ENCODE measurements around the gene UACA.
"Not testable (repeated sequence)": the region's sequence is repeated elsewhere in the genome, so short reads cannot be mapped to it uniquely, and the experiment has no call there.

Gene UACA

DNA sequence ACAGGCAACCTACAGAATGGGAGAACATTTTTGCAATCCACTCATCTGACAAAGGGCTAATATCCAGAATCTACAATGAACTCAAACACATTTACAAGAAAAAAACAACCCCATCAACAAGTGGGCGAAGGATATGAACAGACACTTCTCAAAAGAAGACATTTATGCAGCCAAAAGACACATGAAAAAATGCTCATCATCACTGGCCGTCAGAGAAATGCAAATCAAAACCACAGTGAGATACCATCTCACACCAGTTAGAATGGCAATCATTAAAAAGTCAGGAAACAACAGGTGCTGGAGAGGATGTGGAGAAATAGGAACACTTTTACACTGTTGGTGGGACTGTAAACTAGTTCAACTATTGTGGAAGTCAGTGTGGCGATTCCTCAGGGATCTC is 100.3 kb downstream of the UACA start:
- DNase-seq (ENCODE audit: low spot score), result not testable (repeated sequence)

- DNase-seq (ENCODE audit: low spot score), result no peak
Observed at GRCh38 chr15:70659662-70660061, 103.7 kb downstream of the UACA start.

- no peak for DNase-seq (ENCODE audit: low spot score)
Observed at GRCh38 chr15:70658641-70659040, 104.7 kb downstream of the UACA start.

GRCh38 chr15:70653426-70653825 is 109.9 kb downstream of the UACA start:
- DNase-seq (ENCODE audit: low spot score), result no peak

- DNase-seq (ENCODE audit: low spot score), result no peak
Observed at GRCh38 chr15:70652341-70652740, 111.0 kb downstream of the UACA start.

GRCh38 chr15:70651303-70651845 is 112.0 kb downstream of the UACA start:
- no peak for DNase-seq (ENCODE audit: low spot score)

- no peak for DNase-seq (ENCODE audit: low spot score)
Observed at GRCh38 chr15:70650567-70651302, 112.6 kb downstream of the UACA start.

- DNase-seq (ENCODE audit: low spot score), result no peak
Observed at GRCh38 chr15:70647396-70647795, 116.0 kb downstream of the UACA start.

DNA sequence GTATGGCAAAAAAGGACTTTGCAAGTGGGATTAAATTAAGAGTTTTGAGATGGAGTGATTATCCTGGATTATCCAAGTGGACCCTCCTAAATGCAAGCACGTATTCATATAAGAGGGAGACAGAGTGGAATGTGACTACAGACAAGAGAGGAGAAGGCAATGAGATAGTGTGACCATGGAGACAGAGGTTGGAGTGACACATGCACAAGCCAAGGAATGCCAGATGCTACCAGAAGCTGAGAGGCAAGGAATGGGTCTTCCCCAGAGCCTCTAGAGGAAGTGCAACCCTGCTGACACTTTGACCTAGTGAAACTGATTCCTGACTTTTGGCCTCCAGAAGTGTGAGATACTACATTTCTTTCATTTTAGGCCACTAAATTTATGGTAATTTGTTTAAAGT is 117.2 kb downstream of the UACA start:
- no peak for DNase-seq (ENCODE audit: low spot score)

DNA sequence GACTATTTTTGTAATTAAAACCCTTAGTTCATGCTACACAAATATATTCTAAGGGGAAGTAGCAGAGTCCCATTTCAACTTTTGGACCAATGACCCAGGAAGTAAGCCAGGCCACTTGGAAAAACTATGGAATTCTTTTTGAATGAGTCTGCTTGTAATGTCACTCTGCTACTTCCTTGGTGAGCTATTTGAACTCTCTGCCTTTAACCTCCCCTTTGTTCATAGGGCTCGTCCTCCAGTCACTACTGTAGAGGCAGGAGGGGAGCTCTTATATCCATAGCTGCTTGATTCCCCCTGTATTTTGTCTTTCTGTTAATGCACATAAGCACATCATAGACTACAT is 119.6 kb downstream of the UACA start:
- no peak for DNase-seq (ENCODE audit: low spot score)

- DNase-seq (ENCODE audit: low spot score), result no peak
Observed at GRCh38 chr15:70643106-70643782, 120.1 kb downstream of the UACA start.

DNA sequence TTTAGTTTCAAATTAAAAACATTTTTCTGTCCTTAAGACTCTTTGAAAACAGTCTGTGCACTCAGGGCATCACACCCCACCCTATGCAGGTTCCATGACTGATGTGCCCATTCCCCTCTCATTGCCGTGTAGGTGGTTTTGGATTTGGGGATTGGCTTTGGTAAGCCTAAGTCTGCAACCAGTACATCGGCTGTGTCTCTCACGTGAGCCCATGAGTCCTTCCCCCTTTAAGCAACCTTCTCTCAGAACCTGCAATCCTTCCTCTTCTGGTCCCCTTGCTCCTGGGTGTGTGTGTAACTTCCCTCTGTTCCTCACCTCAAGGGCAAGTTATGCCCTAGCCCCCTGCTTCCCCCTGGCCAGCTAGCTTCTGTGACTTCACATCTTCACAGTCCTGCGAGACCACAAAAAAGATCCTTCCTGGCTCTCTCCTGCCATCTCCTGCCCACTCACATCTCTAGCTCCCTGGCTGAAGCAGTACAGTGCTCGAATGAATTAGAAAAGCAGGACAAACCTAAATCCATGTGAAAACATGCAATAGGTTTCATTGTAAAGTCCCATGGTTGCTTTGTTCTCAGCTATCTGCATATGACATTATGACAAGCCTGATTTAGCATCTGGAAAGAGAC is 126.7 kb downstream of the UACA start:
- DNase-seq (ENCODE audit: low spot score), result peak; percentile 48

- no peak for DNase-seq (ENCODE audit: low spot score)
Observed at GRCh38 chr15:70635895-70636294, 127.5 kb downstream of the UACA start.

DNA sequence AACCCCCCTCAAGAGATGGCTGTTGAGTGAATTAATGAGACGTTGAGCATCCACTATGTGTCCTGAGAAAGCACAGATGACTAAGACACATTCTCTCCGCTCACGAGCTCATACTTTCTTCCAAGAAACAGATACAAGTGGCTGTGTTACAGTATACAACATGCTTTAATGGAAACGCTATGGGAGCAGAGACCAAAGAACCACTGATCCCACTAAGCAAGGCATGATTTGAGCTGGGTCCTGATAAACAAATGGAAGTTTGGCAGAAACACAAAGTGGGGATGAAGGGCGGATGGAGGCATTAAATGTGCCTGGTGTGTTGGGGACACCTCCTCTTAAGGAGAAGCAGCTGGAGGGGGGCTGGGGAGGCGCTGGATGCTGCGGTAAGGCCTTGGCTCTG is 129.4 kb downstream of the UACA start:
- no peak for DNase-seq (ENCODE audit: low spot score)

DNA sequence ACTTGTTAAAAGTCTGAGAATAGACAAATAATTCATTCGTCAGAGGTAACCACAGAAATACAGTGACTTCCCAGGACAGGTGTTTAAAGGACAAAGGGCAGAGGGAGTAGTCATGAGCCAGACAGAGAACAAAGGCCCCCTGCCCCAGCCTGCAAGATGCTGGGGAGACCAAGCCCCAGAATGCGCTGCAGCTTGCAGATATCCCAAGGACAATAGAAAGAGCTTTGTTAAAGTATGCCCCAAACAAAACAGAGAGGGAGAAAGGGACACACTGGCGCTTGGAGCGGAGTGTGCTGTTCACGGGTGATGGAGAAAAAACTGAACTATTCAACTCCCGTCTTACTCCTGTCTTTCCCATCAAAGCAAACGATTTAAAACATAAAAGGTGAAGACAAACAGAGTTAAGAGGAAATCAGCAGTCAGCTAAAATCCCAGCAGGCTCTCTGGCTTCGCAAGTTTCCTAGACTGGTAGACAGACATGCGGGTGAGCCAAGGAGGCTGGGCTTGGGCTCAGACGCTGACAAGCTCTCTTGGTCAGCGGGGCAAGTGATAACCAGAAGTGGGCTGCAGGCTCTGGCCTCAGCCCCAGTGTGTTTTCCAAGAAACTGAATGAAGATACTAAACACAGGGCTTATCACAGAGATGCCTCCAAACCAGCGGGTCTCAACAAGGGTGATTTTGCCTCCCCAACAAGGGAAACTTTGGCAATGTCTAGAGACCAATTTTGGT is 130.1 kb downstream of the UACA start:
- DNase-seq (ENCODE audit: low spot score), result no peak

DNA sequence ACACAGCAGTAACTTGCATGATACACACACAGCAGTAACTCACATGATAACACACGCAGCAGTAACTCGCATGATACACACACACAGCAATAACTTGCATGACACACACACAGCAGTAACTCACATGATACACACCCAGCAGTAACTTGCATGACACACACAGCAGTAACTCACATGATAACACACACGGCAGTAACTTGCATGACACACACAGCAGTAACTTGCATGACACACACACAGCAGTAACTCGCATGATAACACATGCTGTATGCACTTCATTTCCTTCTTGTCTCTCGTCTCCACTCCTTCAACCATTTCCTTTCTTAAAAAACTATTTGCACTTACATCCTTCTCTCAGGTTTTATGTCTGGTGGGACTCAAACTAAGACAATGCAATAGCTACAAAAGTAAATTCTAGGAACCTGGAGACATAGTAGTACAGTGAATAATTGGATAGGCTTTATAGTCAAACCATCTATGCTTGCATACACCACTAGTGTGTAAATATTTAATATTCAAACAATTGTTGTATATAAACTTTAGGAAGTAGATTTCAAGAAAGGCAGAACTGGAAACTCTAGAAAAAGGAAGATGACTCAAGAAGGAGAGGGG is 130.8 kb downstream of the UACA start:
- no peak for DNase-seq (ENCODE audit: low spot score)

- no peak for DNase-seq (ENCODE audit: low spot score)
Observed at GRCh38 chr15:70632079-70632478, 131.3 kb downstream of the UACA start.

DNA sequence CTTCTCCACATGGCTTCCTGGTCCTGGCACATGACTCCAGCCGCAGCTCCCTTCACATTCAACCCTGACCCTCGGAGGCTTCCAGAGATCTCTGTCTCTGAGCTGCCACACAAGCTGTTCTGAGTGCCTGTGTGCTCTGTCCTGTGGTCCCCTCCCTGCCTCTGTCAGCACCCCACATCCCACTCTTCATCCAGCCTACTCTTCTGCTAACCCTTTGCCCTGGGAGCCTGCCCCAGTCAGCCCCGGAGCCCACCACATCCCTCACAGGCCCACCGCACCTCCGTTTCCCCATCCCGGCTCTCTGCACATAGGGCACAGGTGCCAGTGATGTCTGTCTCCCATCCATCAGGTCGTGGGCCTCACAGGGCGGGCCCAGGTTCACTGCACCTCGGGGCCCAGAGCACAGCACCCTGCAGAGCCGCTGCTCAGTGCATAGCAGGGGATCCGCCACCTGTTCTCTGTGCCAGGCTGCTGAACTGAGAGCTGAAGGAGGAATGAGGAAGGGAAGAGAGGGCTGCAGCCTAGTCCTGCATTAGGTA is 133.6 kb downstream of the UACA start:
- no peak for DNase-seq (ENCODE audit: low spot score)

GRCh38 chr15:70628549-70628896 is 134.8 kb downstream of the UACA start:
- DNase-seq (ENCODE audit: low spot score), result no peak

DNA sequence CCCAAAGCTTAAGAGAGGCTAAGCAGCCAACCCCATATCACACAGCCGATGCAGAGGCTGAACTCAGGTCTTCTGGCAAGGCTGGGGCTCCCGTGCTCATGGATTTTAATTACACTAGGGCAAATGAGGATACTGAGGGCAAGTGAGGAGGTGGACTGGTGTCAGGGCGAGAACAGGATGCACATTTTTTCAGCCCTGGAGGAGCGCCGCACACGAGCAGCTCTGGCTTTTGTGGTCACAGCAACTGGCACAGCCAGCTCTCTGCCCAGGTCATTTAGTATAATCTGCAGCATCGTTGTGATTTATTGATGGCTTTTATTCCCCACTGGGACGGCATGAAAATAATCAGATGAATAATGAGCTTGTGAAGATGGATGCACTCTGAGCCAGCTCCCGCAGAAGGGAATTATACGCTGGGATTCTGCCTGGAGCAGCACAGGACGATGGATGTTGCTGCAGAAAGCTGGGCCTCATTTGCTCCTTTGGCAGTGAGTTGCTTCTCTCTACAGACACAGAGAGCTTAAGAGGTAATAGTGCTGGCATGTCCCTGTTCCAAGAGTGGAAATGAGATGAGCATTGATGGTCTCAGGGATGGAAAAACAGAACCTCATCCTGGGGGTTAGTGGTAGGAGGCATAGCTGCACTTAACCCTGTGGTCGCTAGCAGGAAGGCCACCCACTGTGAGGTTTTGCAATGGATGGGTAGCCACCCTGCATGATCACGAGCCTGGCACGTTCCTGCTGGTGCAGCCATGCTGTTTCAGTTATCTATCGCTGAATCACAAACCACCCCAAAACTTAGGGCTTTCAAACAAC is 135.4 kb downstream of the UACA start:
- peak; percentile 29 for DNase-seq (ENCODE audit: low spot score)

DNA sequence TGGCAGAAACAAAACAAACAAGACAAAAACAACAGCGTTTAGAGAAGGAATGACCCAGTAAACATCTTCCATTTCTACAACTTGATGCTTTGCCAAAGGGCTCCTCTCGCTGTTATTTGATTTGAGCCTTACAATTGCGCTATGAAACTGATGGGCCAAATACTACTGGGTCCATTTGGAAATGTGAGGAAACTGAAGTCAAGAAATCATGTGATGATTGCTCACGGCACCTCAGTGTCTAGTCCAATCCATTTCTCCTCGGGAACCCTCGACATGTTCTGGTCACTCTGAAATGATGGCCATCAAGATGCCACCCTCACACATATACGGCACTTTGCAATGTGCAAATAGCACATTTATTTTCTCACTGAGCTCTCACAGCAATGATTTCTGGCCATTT is 136.0 kb downstream of the UACA start:
- no peak for DNase-seq (ENCODE audit: low spot score)

Measured in cerebellar cortex (tissue), 1 donor.